Kidney (tissue), 14 donors: ENCODE data around the gene OTX1. TPM values are rescaled to one million over a fixed set of nuclear protein-coding genes. Genes with fewer than 3 reads are reported as not detected.

Experiments
- DNase-seq, 5 donors: peaks; one replicate each; pipeline ENCODE4 v3.0.0-alpha.2; 2013 to 2020
- FAIRE-seq: peaks from 2 replicates; lab custom pipeline; 2012; peaks lifted over from hg19 to GRCh38; lab: Jason Lieb, UNC
- H3K27ac ChIP-seq, 2 donors: one replicate each; pipeline ENCODE4 v1.7.0; 2013; ENCODE audit warnings: low read depth in 2 of 2, low read length in 2 of 2, inconsistent platforms in 1 of 2
- H3K27me3 ChIP-seq: one replicate; pipeline ENCODE4 v1.7.1; 2013; ENCODE audit warnings: low read length, inconsistent platforms; ENCODE audit not compliant: control insufficient read depth, insufficient read depth
- H3K36me3 ChIP-seq, 3 donors: one replicate each; pipeline versions ENCODE4 v1.7.0 to v1.7.1; 2013; ENCODE audit warnings: low read length in 3 of 3, control low read depth in 1 of 3, inconsistent platforms in 1 of 3; ENCODE audit not compliant: insufficient read depth in 3 of 3, control insufficient read depth in 2 of 3
- H3K4me1 ChIP-seq, 3 donors: one replicate each; pipeline versions ENCODE4 v1.7.0 to v1.7.1; 2013; ENCODE audit warnings: low read length in 3 of 3, inconsistent platforms in 1 of 3, low read depth in 1 of 3; ENCODE audit not compliant: control insufficient read depth in 2 of 3, insufficient read depth in 2 of 3
- H3K4me3 ChIP-seq, 3 donors: one replicate each; pipeline versions ENCODE4 v1.7.0 to v1.8.1; 2013; ENCODE audit warnings: low read length in 3 of 3, control low read depth in 1 of 3, inconsistent platforms in 1 of 3
- H3K9ac ChIP-seq, 3 donors: one replicate each; pipeline versions ENCODE4 v1.7.0 to v1.7.1; 2013; ENCODE audit warnings: low read length in 3 of 3, control low read depth in 1 of 3, inconsistent platforms in 1 of 3
- H3K9me3 ChIP-seq, 3 donors: one replicate each; pipeline versions ENCODE4 v1.7.0 to v1.7.1; 2013; ENCODE audit warnings: low read length in 3 of 3, control low read depth in 1 of 3, inconsistent platforms in 1 of 3; ENCODE audit not compliant: control insufficient read depth in 2 of 3, insufficient read depth in 1 of 3
- intact Hi-C: fragments of 100-400 bp; cut with DNase I; formaldehyde crosslinking; loops from one replicate; pipeline ENCODE4 v1.11.1; 2022
- polyA plus RNA-seq: library from polyadenylated mRNA; stranded (reverse); fragments of 350-450 nt; fragmentation: Illumina TruSeq; extraction: RNeasy Lipid Tissue Mini Kit (QIAGEN cat#74804); gene quantifications from one replicate; pipeline ENCODE4 v1.2.3, GENCODE V29; 2014; ENCODE audit warnings: low read depth, low replicate concordance; ENCODE audit not compliant: insufficient read depth
- total RNA-seq: library from RNA; stranded (reverse); fragmentation: NEBNext Ultra II Directional; extraction: Animal tissue kit (Norgen Biotek cat#: 25700); gene quantifications from one replicate; pipeline ENCODE4 v1.2.1, GENCODE V29; 2021
- TF ChIP-seq, protein P1 (sequence below): IDR thresholded peaks from 3 replicates; pipeline ENCODE4 v1.5.1; 2012; ENCODE audit warnings: mild to moderate bottlenecking, moderate library complexity, borderline replicate concordance; ENCODE audit not compliant: insufficient read depth; ENCODE audit errors: extremely low read depth
- donor health status: control.
- donor health status: control.
- donor health status: control.
- donor health status: control.
- donor health status: control.
- donor health status: DM: yes; HTN: yes; CAD: no.
- donor health status: Normal renal cell carcinoma (clear cell type).

The OTX1 gene
- total and polyA plus RNA-seq, 2 donors from 2014 or later = not detected

DNA sequence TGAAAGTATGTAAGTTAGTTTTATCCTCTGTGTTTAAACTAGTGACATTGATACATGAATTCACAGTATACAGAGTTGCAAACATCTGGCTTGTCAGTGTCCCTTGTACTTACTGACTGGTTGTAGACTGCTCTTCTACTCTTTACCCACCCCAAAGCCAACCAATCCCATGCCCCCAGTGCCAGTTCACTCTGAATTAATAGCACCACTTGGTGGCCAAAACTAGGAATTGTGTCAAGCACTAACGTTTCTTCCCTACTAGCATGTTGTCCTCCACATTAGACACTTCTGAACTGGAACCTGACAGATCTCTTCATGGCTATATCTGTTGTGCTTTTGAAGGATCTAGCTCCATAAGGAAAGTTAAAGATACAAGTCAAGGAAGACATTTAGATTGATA is 27.2 kb upstream of the OTX1 start:
- intact Hi-C loops = no loop called here
- Histone ChIP-seq H3K27me3 (no peaks in the 10 kb centered on the region), H3K36me3 (no peaks in the 10 kb centered on the region), H3K4me1 (no peaks in the 10 kb centered on the region), H3K4me3 (no peak overlapping the region), H3K9ac (no peak overlapping the region), H3K27ac (no peak overlapping the region), H3K9me3 (no peaks in the 10 kb centered on the region)
- DNase-seq = no peak
- no peak for FAIRE-seq
- TF ChIP-seq, protein P1, sequence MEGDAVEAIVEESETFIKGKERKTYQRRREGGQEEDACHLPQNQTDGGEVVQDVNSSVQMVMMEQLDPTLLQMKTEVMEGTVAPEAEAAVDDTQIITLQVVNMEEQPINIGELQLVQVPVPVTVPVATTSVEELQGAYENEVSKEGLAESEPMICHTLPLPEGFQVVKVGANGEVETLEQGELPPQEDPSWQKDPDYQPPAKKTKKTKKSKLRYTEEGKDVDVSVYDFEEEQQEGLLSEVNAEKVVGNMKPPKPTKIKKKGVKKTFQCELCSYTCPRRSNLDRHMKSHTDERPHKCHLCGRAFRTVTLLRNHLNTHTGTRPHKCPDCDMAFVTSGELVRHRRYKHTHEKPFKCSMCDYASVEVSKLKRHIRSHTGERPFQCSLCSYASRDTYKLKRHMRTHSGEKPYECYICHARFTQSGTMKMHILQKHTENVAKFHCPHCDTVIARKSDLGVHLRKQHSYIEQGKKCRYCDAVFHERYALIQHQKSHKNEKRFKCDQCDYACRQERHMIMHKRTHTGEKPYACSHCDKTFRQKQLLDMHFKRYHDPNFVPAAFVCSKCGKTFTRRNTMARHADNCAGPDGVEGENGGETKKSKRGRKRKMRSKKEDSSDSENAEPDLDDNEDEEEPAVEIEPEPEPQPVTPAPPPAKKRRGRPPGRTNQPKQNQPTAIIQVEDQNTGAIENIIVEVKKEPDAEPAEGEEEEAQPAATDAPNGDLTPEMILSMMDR = peak; percentile 13

DNA sequence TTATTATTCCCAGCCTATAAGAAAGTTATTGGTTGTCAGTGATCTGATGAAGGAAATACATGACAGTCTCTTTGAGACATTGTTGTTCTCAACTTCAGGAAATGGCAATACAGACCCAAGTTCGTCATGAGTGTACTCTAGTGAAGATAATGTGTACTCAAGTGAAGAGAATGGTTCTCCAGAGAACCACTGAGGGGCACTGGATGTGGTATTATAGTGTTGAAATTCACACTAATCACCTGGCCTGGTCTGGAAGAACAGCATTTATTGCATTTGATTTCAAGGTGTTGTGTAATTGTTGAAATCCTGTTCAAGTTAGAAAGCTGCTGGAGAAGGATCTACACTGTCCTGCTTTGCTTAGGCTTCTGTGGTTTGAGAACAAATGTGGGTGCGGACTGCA is 23.4 kb upstream of the OTX1 start:
- FAIRE-seq = no peak

DNA sequence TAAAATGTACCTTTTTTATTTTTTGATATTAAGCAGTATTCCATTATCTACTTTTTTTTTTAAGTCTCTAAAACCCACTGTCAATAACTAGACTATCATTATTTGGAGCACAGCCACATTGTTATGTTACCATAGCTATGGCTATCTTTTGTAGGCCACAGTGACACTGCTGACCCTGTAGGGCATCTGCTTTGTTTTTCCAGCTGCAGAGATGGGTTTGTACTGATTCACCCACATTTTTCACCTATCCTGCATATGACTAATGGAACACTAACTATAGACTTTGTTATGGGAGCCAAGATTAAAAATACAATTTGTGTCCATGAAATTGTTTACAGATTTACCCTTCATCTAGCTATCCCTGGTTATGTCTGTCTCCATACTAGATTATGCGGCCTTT is 21.6 kb upstream of the OTX1 start:
- FAIRE-seq (no peak), DNase-seq (no peak)
- intact Hi-C loops = no loop called here

More for the DNA sequence above, 23.4 kb upstream of the OTX1 start:
- no peaks in the 10 kb centered on the region for H3K4me1 ChIP-seq
- no peaks in the 10 kb centered on the region for H3K9me3 ChIP-seq
- TF ChIP-seq, protein P1 = no peak
- intact Hi-C loops = no loop called here
- H3K36me3 ChIP-seq = no peaks in the 10 kb centered on the region
- H3K27me3 ChIP-seq = no peaks in the 10 kb centered on the region
- no peak overlapping the region for H3K9ac ChIP-seq
- DNase-seq = no peak
- no peak overlapping the region for H3K4me3 ChIP-seq
- H3K27ac ChIP-seq = no peak overlapping the region

More for the DNA sequence above, 21.6 kb upstream of the OTX1 start:
- H3K9me3 ChIP-seq = no peaks in the 10 kb centered on the region
- H3K4me3 ChIP-seq = no peak overlapping the region
- TF ChIP-seq, protein P1 = no peak
- no peak overlapping the region for H3K9ac ChIP-seq
- no peaks in the 10 kb centered on the region for H3K36me3 ChIP-seq
- no peaks in the 10 kb centered on the region for H3K4me1 ChIP-seq
- no peak overlapping the region for H3K27ac ChIP-seq
- H3K27me3 ChIP-seq = no peaks in the 10 kb centered on the region
